Activated naive CD8-positive, alpha-beta T cell treated with anti-CD3 and anti-CD28 coated beads for 36 hours (primary cell): Measurements from ENCODE around the gene ISYNA1. TPM values are rescaled to one million over a fixed set of nuclear protein-coding genes. Genes with fewer than 3 reads are reported as not detected.
A peak's percentile ranks its signal among the peaks of the same experiment; 100 is the strongest.

Source experiments
- DNase-seq: peaks from one replicate; pipeline ENCODE4 v3.0.0; 2021
- H3K27ac Mint-ChIP-seq: one replicate; pipeline ENCODE4 v1.8.0; 2022; ENCODE audit warnings: mild to moderate bottlenecking, moderate library complexity, mixed read lengths
- H3K27me3 Mint-ChIP-seq: one replicate; pipeline ENCODE4 v1.8.0; 2022; ENCODE audit warnings: mild to moderate bottlenecking, mixed read lengths
- H3K36me3 Mint-ChIP-seq: one replicate; pipeline ENCODE4 v1.8.0; 2021; ENCODE audit warnings: mild to moderate bottlenecking, mixed read lengths
- H3K4me1 Mint-ChIP-seq: one replicate; pipeline ENCODE4 v1.8.0; 2021; ENCODE audit warnings: mixed read lengths
- H3K4me3 Mint-ChIP-seq: one replicate; pipeline ENCODE4 v1.8.0; 2022; ENCODE audit warnings: mild to moderate bottlenecking, moderate library complexity, mixed read lengths
- H3K9me3 Mint-ChIP-seq: one replicate; pipeline ENCODE4 v1.8.0; 2022; ENCODE audit warnings: mixed read lengths
- total RNA-seq, 2 experiments: library from RNA; stranded (reverse); gene quantifications; one replicate each; pipeline ENCODE4 v1.2.3, GENCODE V29; 2021

The ISYNA1 gene
- total RNA-seq, 2 experiments from 2014 or later, result 29.6 to 32.7 TPM

GRCh38 chr19:18473706-18474087, 35.8 kb upstream of the ISYNA1 start:
- Mint-ChIP-seq H3K4me1 (peaks cover 21% of the 10 kb centered on the region), H3K9me3 (no peaks in the 10 kb centered on the region), H3K27ac (no peak overlapping the region), H3K27me3 (no peaks in the 10 kb centered on the region), H3K36me3 (no peaks in the 10 kb centered on the region), H3K4me3 (no peak overlapping the region)
- DNase-seq, result no peak

DNA sequence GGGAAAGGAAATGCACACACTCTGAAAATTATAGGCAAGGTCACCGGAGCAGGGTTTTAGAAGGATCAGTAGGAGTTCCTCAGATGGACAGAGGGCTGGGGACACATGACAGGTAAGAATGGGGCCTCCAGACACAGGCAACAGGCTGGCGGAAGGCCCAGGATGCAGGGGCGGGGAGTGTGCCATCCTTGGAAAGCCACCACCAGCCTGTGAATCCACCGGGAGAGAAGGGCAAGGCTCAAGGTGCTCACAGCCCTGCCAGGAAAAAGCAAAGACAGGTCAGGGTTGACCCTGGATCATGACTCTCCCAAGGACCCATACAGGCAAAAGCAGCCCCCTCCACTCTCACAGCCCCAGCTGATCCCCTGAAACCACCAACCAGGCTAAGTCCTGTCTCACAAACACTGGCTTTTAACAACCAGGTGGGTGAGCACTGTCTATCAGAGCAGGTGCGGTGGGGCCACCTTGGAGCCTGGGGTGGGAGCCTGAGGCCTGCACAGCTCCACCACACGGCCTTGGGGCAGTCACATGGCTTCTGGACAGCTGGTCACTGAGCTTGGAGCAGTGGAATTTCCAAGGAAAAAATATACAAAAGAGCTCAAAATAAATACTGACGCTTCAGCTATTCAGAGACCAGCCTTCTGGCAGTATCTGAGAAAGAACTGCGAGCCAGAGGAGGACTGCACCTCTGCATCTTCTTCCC, 35.2 kb upstream of the ISYNA1 start:
- Mint-ChIP-seq H3K9me3 (no peaks in the 10 kb centered on the region), H3K27me3 (no peaks in the 10 kb centered on the region), H3K4me1 (peaks cover 17% of the 10 kb centered on the region), H3K27ac (peak overlapping the region; percentile 32), H3K4me3 (no peak overlapping the region), H3K36me3 (no peaks in the 10 kb centered on the region)
- DNase-seq, result no peak

DNA sequence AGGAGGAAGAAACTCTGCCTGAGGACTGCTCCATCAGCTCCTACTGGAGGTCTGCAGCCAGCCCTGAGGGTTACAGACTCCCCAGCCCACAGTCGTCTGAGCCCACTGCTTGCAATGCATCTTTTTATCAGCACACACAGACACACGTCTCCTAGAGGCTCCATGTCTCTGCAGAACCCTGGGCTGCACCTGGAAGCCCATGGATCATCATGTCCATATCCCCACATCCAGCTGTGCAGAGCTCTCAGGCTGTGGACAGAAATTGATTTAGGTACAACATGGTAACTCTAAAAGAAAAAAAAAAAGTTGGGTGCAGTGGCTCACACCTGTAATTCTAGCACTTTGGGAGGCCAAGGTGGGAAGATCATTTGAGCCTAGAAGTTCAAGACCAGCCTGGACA, 32.9 kb upstream of the ISYNA1 start:
- no peaks in the 10 kb centered on the region for H3K27me3 Mint-ChIP-seq
- H3K4me3 Mint-ChIP-seq, result no peak overlapping the region
- no peak for DNase-seq
- no peaks in the 10 kb centered on the region for H3K9me3 Mint-ChIP-seq
- H3K27ac Mint-ChIP-seq, result no peak overlapping the region
- peaks cover 2% of the 10 kb centered on the region for H3K36me3 Mint-ChIP-seq
- peaks cover 5% of the 10 kb centered on the region for H3K4me1 Mint-ChIP-seq

GRCh38 chr19:18469069-18469846, 31.3 kb upstream of the ISYNA1 start:
- Mint-ChIP-seq H3K27me3 (no peaks in the 10 kb centered on the region), H3K36me3 (peaks cover 2% of the 10 kb centered on the region), H3K4me1 (peaks cover 2% of the 10 kb centered on the region), H3K9me3 (no peaks in the 10 kb centered on the region), H3K27ac (no peak overlapping the region), H3K4me3 (no peak overlapping the region)
- DNase-seq, result peak; percentile 61

- no peak overlapping the region for H3K4me3 Mint-ChIP-seq
- H3K27ac Mint-ChIP-seq, result no peak overlapping the region
- no peaks in the 10 kb centered on the region for H3K9me3 Mint-ChIP-seq
- DNase-seq, result no peak
- peaks cover 2% of the 10 kb centered on the region for H3K36me3 Mint-ChIP-seq
- H3K4me1 Mint-ChIP-seq, result peaks cover 2% of the 10 kb centered on the region
- no peaks in the 10 kb centered on the region for H3K27me3 Mint-ChIP-seq
Observed at GRCh38 chr19:18468517-18468916, 30.6 kb upstream of the ISYNA1 start.

- Mint-ChIP-seq H3K36me3 (peaks cover 2% of the 10 kb centered on the region), H3K27ac (peak overlapping the region; percentile 57), H3K27me3 (no peaks in the 10 kb centered on the region)
Observed at GRCh38 chr19:18467978-18468377, 30.0 kb upstream of the ISYNA1 start.

GRCh38 chr19:18466354-18466753, 28.4 kb upstream of the ISYNA1 start:
- H3K4me1 Mint-ChIP-seq, result peaks cover 5% of the 10 kb centered on the region
- no peak overlapping the region for H3K27ac Mint-ChIP-seq
- H3K9me3 Mint-ChIP-seq, result no peaks in the 10 kb centered on the region
- no peak overlapping the region for H3K4me3 Mint-ChIP-seq
- no peaks in the 10 kb centered on the region for H3K27me3 Mint-ChIP-seq
- H3K36me3 Mint-ChIP-seq, result peaks cover 2% of the 10 kb centered on the region
- no peak for DNase-seq

More at GRCh38 chr19:18467978-18468377, 30.0 kb upstream of the ISYNA1 start:
- no peak for DNase-seq
- Mint-ChIP-seq H3K4me3 (no peak overlapping the region), H3K4me1 (peaks cover 2% of the 10 kb centered on the region), H3K9me3 (no peaks in the 10 kb centered on the region)

DNA sequence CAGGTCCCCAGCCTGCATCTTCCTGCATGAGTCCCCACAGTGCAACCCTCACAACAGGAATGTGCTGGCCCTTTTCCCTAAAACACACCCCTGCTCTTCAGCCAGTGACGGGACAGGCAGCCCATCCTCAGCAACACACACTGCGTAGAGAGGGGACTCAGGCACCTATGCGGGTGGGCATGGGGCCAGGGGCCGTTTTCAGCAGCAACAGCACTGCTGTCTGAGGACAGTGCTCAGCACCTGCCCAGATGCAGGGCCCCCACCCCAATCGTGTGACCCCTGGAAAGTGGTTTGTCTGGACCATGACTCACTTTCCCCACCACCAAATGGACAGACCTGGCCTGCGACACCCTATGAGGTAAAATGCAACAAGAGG, 28.0 kb upstream of the ISYNA1 start:
- H3K9me3 Mint-ChIP-seq, result no peaks in the 10 kb centered on the region
- H3K36me3 Mint-ChIP-seq, result peaks cover 2% of the 10 kb centered on the region
- no peak overlapping the region for H3K4me3 Mint-ChIP-seq
- no peak for DNase-seq
- peaks cover 5% of the 10 kb centered on the region for H3K4me1 Mint-ChIP-seq
- H3K27me3 Mint-ChIP-seq, result no peaks in the 10 kb centered on the region
- no peak overlapping the region for H3K27ac Mint-ChIP-seq

GRCh38 chr19:18465214-18465963, 27.5 kb upstream of the ISYNA1 start:
- Mint-ChIP-seq H3K27ac (no peak overlapping the region), H3K9me3 (no peaks in the 10 kb centered on the region), H3K27me3 (no peaks in the 10 kb centered on the region), H3K4me1 (peaks cover 5% of the 10 kb centered on the region), H3K4me3 (no peak overlapping the region), H3K36me3 (peaks cover 2% of the 10 kb centered on the region)
- no peak for DNase-seq

DNA sequence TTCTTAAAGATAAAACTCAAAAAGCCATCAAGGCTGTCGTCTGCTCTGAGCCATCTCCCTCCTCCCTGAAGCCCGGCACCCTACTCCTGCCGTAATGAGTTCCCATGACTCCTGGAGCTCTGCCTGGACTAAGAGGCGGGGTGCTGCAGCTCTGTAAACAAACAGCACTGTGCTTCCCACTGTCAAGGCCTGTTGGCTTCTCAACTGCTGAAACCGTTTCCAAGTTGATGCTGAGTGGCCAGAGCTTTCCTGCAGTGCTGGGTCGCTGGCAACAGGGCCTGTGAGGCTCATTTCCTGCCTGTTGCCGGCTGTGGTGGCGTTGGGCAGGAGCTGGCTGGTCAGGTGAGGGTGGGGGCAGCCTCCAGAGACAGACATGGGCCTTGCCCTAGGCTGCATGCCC, 26.7 kb upstream of the ISYNA1 start:
- Mint-ChIP-seq H3K36me3 (peaks cover 2% of the 10 kb centered on the region), H3K9me3 (no peaks in the 10 kb centered on the region), H3K4me1 (peaks cover 4% of the 10 kb centered on the region), H3K27me3 (no peaks in the 10 kb centered on the region), H3K4me3 (no peak overlapping the region), H3K27ac (no peak overlapping the region)
- no peak for DNase-seq

GRCh38 chr19:18461471-18461870, 23.5 kb upstream of the ISYNA1 start:
- no peak overlapping the region for H3K4me3 Mint-ChIP-seq
- H3K27me3 Mint-ChIP-seq, result no peaks in the 10 kb centered on the region
- H3K27ac Mint-ChIP-seq, result peak overlapping the region; percentile 38
- DNase-seq, result no peak
- peaks cover 3% of the 10 kb centered on the region for H3K4me1 Mint-ChIP-seq
- H3K9me3 Mint-ChIP-seq, result no peaks in the 10 kb centered on the region
- no peaks in the 10 kb centered on the region for H3K36me3 Mint-ChIP-seq

DNA sequence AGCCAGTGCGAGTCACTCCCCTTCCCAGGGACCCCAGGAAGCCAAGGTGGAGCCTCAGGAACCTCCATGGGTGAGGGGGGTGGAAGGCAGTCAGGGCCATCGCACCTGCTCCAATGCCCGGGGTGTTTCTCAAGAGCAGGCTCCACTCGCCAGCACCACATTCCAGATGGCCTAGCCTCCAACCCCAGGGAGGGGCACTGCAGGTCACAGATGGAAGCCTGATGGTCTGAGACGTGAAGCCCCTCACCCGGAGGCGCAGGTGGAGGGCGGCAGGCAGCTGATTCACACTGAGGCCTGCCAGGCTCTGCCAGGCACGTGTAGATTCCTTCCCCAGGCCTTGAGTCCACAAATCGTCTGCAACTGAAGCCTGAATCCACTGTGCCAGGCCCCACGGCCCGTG, 23.0 kb upstream of the ISYNA1 start:
- H3K9me3 Mint-ChIP-seq, result no peaks in the 10 kb centered on the region
- no peak overlapping the region for H3K27ac Mint-ChIP-seq
- peaks cover 3% of the 10 kb centered on the region for H3K4me1 Mint-ChIP-seq
- H3K27me3 Mint-ChIP-seq, result no peaks in the 10 kb centered on the region
- DNase-seq, result no peak
- no peaks in the 10 kb centered on the region for H3K36me3 Mint-ChIP-seq
- H3K4me3 Mint-ChIP-seq, result no peak overlapping the region

GRCh38 chr19:18457483-18458331, 19.8 kb upstream of the ISYNA1 start:
- Mint-ChIP-seq H3K27me3 (no peaks in the 10 kb centered on the region), H3K36me3 (no peaks in the 10 kb centered on the region), H3K4me1 (peaks cover 3% of the 10 kb centered on the region), H3K9me3 (no peaks in the 10 kb centered on the region), H3K4me3 (no peak overlapping the region), H3K27ac (no peak overlapping the region)
- DNase-seq, result no peak

- H3K36me3 Mint-ChIP-seq, result no peaks in the 10 kb centered on the region
- DNase-seq, result no peak
- H3K4me1 Mint-ChIP-seq, result peaks cover 1% of the 10 kb centered on the region
- no peaks in the 10 kb centered on the region for H3K9me3 Mint-ChIP-seq
- H3K27me3 Mint-ChIP-seq, result no peaks in the 10 kb centered on the region
- H3K4me3 Mint-ChIP-seq, result no peak overlapping the region
- no peak overlapping the region for H3K27ac Mint-ChIP-seq
Observed at GRCh38 chr19:18456974-18457373, 19.0 kb upstream of the ISYNA1 start.

DNA sequence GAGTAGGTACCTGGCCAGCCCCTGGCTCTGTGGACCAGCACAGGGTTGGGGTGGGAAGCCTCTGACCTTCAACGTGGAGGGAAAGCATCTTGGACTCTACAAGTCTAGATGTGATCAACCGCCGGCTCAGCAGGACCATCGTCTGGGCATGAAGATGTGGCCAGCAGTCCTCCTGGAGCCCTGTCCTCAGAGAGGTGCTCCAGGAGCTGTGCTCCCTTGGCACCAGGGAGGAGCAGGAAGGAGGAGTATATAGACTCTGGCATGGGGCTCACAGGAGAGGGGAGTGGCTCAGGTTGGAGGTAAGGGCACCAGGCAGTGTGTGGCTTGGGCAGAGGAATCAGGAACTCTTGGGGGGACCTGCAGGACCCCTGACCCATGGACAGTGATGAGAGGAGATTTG, 18.3 kb upstream of the ISYNA1 start:
- H3K27ac Mint-ChIP-seq, result no peak overlapping the region
- H3K36me3 Mint-ChIP-seq, result no peaks in the 10 kb centered on the region

More for the DNA sequence above, 18.3 kb upstream of the ISYNA1 start:
- no peaks in the 10 kb centered on the region for H3K4me1 Mint-ChIP-seq
- no peaks in the 10 kb centered on the region for H3K27me3 Mint-ChIP-seq
- H3K9me3 Mint-ChIP-seq, result no peaks in the 10 kb centered on the region
- no peak for DNase-seq
- H3K4me3 Mint-ChIP-seq, result no peak overlapping the region
